ENCODE data around the gene MMP25.
"Not testable (repeated sequence)": the region's sequence is repeated elsewhere in the genome, so short reads cannot be mapped to it uniquely, and the experiment has no call there.

The MMP25 gene

DNA sequence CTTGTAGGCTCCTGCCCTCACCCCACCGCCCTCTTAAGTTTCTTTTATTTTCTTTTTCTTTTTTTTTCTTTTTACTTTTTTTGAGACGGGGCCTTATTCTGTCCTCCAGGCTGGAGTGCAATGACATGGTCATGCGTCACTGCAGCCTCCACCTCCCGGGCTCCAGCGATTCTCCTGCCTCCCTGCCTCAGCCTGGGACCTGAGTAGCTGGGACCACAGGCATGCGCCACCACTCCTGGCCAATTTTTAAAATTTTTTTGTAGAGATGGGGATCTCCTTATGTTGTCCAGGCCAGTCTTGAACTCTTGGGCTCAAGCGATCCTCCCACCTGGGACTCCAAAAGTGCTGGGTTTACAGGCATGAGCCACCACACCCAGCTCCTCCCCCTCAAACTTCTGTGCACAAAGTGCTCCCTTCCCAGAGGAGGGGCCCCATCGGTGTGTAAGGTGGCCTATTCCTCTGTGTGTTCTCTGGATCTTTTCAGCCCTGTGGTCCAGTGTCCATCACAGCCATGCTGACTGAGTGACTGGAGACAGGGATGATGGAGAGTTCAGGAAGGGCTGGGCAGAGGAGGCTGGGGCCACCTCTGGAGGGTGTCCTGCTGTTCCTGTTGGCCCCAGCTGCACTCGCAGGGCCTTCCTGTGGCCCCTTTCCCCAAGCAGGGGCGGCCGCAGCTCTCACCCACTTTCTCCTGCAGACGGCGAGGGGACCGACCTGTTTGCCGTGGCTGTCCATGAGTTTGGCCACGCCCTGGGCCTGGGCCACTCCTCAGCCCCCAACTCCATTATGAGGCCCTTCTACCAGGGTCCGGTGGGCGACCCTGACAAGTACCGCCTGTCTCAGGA, 10.2 kb downstream of the MMP25 start:
- no peak for DNase-seq

DNA sequence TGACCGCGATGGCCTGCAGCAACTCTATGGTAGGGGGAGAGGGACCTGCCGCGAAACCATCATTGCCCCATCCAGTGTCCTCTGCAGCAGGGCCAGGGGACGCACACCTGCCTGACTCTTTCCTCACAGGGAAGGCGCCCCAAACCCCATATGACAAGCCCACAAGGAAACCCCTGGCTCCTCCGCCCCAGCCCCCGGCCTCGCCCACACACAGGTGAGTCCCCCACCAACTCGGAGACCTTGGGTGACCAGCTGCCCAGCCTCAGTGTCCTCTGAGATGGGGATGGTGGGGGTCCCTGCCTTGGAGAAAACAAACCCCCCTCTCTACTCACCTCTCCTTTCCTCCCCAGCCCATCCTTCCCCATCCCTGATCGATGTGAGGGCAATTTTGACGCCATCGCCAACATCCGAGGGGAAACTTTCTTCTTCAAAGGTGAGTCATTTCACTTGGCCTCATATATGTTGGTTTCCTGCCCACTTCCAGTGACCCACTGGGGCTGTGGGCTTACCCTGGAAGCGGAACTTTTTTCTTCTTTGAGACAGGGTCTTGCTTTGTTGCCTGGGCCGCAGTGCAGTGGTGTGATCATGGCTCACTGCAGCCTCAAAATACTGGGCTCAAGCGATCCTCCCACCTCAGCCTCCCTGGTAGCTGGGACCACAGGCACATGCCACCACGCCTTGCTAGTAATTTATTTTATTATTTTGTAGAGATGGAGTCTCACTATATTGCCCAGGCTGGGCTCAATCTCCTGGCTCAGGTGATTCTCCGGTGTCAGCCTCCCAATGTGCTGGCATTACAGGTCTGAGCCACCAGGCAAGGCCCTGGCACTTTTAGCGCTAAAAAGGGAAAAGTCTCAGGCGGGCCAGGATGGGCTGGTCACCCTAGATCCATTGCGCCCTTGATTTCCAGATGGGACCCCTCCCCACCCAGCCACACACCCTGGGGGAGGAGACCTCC, 11.1 kb downstream of the MMP25 start:
- no peak for DNase-seq

DNA sequence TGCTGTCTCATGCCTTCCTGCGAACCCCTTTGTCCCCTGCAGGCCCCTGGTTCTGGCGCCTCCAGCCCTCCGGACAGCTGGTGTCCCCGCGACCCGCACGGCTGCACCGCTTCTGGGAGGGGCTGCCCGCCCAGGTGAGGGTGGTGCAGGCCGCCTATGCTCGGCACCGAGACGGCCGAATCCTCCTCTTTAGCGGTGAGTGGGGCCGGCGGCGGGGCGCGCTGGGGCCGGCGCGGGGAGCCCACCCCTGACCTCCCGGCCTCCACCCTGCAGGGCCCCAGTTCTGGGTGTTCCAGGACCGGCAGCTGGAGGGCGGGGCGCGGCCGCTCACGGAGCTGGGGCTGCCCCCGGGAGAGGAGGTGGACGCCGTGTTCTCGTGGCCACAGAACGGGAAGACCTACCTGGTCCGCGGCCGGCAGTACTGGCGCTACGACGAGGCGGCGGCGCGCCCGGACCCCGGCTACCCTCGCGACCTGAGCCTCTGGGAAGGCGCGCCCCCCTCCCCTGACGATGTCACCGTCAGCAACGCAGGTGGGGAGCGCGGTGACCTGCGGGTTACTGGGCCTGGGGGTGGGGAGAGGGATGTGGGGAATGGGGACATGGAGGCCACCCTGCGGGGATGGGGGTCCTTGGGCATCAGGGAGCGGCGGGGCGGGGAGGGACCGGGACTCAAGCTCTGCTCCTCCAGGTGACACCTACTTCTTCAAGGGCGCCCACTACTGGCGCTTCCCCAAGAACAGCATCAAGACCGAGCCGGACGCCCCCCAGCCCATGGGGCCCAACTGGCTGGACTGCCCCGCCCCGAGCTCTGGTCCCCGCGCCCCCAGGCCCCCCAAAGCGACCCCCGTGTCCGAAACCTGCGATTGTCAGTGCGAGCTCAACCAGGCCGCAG, 12.0 kb downstream of the MMP25 start:
- no peak for DNase-seq

- DNase-seq: no peak
Measured at GRCh38 chr16:3059041-3059722, 12.8 kb downstream of the MMP25 start.

DNA sequence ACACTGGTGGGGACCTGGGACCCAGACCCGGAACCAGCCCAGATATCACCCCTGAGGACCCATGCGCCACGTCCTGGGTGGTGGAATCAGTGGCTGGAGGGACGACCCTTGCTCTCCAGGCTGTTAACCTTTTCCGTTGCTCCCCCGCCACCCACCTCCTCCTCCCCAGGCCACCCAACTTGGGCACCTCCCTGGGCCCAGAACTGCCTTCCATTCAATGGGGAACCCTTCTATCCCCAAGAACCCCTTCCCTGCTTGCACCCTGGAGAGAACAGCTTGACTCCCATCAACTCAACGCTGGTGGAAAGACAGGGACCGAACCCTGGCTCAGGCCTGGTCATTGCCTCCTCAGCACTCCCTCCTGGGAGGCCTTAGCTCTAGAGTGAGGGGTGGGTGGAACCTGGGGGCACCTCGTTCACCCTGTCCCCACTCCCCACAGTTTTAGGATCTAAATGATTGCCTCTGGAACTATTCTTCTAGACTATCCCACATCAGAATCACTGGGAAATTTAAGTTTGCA, 13.4 kb downstream of the MMP25 start:
- no peak for DNase-seq

- DNase-seq: no peak
Measured at GRCh38 chr16:3060339-3061127, 14.2 kb downstream of the MMP25 start.

DNA sequence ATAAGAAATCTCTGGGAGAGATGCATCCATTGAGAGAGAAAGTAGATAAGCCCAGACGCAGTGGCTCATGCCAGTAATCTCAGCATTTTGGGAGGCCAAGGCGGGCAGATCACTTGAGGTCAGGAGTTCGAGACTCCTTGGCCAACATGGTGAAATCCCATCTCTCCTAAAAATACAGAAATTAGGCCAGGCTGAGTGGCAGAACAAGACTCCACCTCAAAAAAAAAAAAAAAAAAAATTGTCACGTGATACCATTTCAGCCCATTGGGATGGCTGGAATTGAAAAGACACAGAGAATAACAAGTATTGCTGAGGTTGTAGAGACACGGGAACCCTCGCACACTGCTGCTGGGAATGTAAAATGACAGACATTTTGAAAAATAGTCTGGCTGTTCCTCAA, 16.2 kb downstream of the MMP25 start:
- DNase-seq: no peak

- DNase-seq: no peak
Measured at GRCh38 chr16:3063625-3064386, 17.4 kb downstream of the MMP25 start.

GRCh38 chr16:3065069-3065741, 18.8 kb downstream of the MMP25 start, which contains the start of gene IL32:
TSS of gene IL32 (plus strand) at chr16:3065640. CDS start at chr16:3065812, 172 bp downstream.
- DNase-seq: no peak

DNA sequence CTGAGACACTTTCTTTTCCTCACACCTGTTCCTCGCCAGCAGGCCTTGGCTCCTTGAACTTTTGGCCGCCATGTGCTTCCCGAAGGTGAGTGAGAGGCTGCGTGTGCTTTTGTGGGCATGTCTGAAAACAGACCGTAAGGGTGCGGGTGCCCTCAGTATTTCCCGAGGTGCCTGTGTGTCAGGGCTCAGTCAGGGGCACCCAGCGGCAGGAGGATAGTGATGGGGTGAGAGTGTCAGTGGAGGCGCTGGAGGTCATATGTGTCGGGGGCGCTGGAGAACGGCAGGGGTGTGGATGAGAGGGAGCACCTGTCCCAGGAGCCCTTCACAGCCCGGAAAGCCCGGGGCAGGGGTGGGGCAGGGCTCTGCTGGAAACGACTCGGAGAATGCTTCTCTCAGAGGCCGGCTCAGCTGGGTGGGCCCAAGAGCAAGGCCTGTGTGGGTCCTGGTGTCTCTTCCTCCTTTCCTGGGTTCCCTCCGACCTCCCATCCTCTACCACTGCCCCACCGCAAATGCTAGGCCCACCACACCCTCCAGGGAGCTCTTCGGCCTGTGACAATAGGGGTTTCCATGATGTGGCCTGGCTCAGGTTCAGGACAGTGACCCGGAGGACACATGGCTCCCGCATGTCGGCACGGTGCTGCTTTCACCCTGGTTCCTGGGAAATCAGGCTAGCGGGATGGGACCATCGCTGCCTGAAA, 19.5 kb downstream of the MMP25 start:
- no peak for DNase-seq

DNA sequence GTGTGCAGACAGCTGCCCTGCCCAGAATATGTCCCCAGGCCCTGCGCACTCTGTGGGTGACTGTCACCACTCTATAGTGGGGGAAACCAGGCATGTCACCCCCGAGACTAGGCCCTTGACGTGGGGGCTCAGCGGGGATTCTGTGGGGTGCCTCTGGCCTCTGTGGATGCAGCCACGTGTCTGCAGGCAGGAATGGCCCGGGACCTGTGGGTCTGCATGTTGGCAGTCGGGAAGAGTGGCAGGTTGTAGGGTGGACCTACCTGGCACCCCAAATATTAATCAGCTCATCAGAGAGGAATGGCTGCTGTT, 20.0 kb downstream of the MMP25 start:
- DNase-seq: no peak

GRCh38 chr16:3068487-3068886, 22.1 kb downstream of the MMP25 start:
- no peak for DNase-seq

DNA sequence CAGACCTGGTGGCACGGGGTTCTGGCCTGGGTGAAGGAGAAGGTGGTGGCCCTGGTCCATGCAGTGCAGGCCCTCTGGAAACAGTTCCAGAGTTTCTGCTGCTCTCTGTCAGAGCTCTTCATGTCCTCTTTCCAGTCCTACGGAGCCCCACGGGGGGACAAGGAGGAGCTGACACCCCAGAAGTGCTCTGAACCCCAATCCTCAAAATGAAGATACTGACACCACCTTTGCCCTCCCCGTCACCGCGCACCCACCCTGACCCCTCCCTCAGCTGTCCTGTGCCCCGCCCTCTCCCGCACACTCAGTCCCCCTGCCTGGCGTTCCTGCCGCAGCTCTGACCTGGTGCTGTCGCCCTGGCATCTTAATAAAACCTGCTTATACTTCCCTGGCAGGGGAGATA, 22.8 kb downstream of the MMP25 start:
- DNase-seq: not testable (repeated sequence)

DNA sequence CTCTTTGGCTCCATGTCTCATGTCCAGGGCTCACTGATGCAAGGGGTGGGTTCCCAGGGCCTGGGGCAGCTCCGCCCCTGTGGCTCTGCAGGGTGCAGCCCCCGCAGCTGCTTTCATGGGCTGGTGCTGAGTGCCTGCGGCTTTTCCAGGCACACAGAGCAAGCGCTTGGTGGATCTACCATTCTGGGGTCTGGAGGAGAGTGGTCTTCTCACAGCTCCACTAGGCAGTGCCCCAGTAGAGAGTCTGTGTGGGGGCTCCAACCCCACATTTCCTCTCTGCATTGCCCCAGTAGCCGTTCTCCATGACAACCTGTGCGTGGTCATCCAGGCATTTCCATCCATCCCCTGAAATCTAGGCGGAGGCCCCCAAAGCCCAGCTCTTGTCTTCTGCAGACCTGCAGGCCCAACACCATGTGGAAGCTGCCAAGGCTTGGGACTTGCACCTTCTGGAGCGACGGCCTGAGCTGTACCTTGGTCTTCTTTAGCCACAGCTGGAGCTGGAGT, 24.3 kb downstream of the MMP25 start:
- no peak for DNase-seq

GRCh38 chr16:3071655-3072054, 25.3 kb downstream of the MMP25 start:
- no peak for DNase-seq

GRCh38 chr16:3072148-3072547, 25.8 kb downstream of the MMP25 start:
- DNase-seq: not testable (repeated sequence)

DNA sequence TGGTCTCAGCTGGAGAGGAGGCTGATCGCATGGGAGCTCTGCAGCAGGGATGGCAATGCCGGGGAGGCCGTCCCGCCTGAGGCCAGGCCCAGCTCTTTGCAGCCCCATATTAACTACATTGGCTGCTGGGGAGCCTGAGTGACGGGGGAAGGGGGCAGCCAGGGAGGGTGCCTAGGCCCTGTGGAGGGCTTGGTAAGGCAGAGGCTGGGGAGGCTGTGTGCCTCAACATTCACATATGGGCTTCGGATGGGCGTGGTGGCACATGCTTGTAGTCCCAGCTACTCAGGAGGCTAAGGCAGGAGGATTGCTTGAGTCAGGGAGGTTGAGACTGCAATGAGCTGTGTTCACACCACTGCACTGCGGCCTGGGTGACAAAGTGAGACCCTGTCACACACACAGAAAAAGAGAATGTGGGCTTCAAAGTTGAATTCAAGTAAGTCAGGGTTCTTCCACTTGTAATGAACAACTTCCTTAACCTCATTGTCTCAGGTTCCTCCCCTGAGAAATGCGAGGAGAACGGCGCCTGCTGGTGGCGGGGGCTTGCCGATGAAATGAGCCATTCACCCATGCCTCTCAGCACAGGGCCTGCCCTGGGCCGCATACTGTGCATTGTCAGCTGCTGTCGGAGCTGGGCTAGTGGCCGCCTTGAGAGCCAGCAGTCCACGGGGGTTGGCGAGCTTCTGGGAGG, 26.4 kb downstream of the MMP25 start:
- DNase-seq: not testable (repeated sequence)

- no peak for DNase-seq
Measured at GRCh38 chr16:3073448-3073847, 27.1 kb downstream of the MMP25 start.

Data from NCI-H1417 treated with DMSO at 0.1 percent for 48 hours (cell line).